ENCODE measurements around the gene DNM3. TPM values are rescaled to one million over a fixed set of nuclear protein-coding genes. Genes with fewer than 3 reads are reported as not detected.

The DNM3 gene
- total RNA-seq, 1 experiment from 2014 or later = 1.2 TPM

DNA sequence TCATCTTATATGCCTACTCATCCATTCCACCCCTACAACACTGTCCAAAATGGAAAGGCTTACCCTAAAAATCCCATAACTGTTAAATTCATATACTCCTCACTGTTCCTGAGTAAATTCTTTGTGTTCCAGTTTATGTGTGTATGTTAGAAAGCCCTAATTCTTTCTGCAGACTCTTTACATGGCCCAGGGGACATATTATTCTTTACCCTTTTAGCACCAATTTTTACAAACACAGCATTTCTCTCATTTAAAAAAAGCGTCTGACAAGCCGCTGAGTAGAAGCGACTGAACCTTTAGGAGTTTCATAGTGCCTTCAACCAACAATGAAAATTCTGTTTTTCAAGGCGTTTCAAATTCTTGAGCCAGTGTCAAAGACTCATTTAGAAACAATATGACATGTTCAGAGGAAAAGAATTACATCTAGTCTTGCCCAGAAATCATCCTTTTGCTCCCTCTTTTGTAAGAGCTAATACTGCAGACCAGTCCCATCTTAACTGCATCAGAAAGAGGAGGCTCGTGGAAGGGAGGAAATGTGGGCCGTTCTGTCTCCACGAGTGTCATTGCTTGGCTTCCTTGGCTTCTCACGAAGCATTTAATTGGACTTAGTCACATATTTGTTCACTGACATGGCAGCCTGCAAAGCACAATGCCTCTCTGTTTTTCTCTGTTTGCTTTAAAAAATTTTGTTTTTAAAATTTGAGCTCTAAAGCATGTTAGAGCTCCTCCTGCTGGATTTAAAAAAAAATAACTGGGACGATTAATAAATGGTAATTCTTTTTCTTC lies 557.9 kb downstream of the DNM3 start:
- no peaks in the 10 kb centered on the region for H3K9me3 Mint-ChIP-seq (ENCODE audit: low read depth, unreplicated experiment)
- peak; percentile 65 for DNase-seq
- peaks cover 48% of the 10 kb centered on the region for H3K4me1 Mint-ChIP-seq (ENCODE audit: low read depth, unreplicated experiment)
- TF ChIP-seq, protein P1, sequence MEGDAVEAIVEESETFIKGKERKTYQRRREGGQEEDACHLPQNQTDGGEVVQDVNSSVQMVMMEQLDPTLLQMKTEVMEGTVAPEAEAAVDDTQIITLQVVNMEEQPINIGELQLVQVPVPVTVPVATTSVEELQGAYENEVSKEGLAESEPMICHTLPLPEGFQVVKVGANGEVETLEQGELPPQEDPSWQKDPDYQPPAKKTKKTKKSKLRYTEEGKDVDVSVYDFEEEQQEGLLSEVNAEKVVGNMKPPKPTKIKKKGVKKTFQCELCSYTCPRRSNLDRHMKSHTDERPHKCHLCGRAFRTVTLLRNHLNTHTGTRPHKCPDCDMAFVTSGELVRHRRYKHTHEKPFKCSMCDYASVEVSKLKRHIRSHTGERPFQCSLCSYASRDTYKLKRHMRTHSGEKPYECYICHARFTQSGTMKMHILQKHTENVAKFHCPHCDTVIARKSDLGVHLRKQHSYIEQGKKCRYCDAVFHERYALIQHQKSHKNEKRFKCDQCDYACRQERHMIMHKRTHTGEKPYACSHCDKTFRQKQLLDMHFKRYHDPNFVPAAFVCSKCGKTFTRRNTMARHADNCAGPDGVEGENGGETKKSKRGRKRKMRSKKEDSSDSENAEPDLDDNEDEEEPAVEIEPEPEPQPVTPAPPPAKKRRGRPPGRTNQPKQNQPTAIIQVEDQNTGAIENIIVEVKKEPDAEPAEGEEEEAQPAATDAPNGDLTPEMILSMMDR (IDR thresholded peaks at IDR 0.05; ENCODE audit: unreplicated experiment) = peak; percentile 43
- intact Hi-C loops (cut with micrococcal nuclease; ENCODE audit: unreplicated experiment) = loop anchor here (1.0 to 10.0 kb wide), 9 partner anchors 39 to 594 kb away; no protein-coding TSS in a partner anchor
- peaks cover 7% of the 10 kb centered on the region for H3K36me3 Mint-ChIP-seq (ENCODE audit: insufficient read depth, unreplicated experiment)
- H3K27ac Mint-ChIP-seq (ENCODE audit: unreplicated experiment) = peak overlapping the region; percentile 76
- no TSS peak for BruUV-seq (replicated peaks)
- CTCF ChIA-PET = interaction anchor here (0.6 to 2.3 kb wide), 24 partner anchors 18 to 867 kb away, joined by 3 to 18 read pairs (median 4); no protein-coding TSS in a partner anchor
- H3K27me3 Mint-ChIP-seq (ENCODE audit: unreplicated experiment) = no peaks in the 10 kb centered on the region
- peak overlapping the region; percentile 13 for H3K4me3 Mint-ChIP-seq (ENCODE audit: low read depth, unreplicated experiment)

DNA sequence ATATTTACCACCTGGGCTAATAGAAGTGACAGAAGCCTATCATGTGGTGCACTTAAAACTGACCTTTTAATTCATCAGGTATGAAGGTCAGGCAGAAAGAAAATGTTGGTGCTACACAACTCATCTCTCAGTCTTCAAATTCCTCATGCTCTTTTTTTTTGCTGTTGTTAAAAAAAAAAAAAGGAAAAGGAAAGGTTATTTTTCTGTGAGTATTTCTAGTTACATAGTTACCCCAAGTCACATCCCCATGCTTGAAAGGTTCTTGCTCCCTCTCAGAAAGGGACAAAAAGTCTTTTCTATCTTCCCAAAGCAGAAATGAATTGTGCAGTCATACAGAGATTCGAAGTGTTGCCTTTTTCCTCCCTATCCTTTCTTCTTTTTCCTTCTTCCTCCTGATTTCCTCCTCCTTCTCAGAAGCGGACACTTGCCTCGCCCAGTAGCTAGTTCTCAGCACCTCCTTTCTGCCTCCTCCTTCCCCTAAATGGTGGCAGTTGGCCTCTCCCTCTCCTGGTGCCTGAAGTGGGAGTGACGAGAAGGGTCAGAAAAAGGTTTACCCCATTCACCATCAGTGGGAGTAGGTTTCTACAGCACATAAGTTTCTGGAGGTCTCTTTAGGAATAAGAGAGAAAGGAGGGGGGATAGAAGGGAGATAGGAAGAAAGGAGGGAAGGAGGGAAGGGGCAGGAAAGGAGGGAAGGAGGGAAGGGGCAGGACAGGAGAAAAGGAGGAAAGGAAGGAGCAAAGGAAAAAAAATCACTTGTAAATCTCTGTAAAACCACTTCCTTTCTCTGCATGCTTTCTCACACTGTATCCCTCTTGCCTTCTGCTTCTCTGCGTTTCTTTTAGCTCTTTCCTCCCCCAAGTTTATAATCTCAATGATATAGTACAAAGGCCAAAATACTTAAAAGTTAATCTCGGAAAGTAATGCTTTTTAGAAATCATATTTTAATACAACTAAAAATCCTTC lies 558.7 kb downstream of the DNM3 start:
- Mint-ChIP-seq H3K4me1 (ENCODE audit: low read depth, unreplicated experiment) (peaks cover 40% of the 10 kb centered on the region), H3K27ac (ENCODE audit: unreplicated experiment) (peak overlapping the region; percentile 76), H3K9me3 (ENCODE audit: low read depth, unreplicated experiment) (no peaks in the 10 kb centered on the region), H3K27me3 (ENCODE audit: unreplicated experiment) (no peaks in the 10 kb centered on the region), H3K36me3 (ENCODE audit: insufficient read depth, unreplicated experiment) (peaks cover 7% of the 10 kb centered on the region), H3K4me3 (ENCODE audit: low read depth, unreplicated experiment) (no peak overlapping the region)
- no TSS peak for BruUV-seq (replicated peaks)
- CTCF ChIA-PET = interaction anchor here (0.7 to 2.3 kb wide), 22 partner anchors 17 to 867 kb away, joined by 3 to 18 read pairs (median 4); no protein-coding TSS in a partner anchor
- no peak for DNase-seq
- TF ChIP-seq, protein P1 (IDR thresholded peaks at IDR 0.05; ENCODE audit: unreplicated experiment) = no peak
- intact Hi-C loops (cut with micrococcal nuclease; ENCODE audit: unreplicated experiment) = loop anchor here (1.0 to 10.0 kb wide), 9 partner anchors 40 to 595 kb away; no protein-coding TSS in a partner anchor

DNA sequence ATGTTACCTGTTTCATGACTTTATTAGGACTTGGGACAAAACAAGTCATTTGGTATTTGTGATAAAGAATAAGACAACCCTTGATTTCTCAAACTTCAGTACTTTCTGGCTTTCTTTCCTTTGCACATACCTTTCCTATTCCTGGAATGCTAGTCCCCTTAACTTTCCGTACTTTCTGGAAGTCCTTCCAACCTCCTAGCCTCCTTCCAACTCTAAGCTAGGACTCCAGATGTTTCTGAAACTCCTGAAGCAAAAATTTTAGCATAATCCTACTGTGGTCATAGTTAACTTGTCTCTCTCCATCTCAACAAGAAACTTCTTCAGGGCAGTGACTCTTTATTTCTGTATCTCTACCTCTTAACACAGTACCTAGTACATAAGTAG lies 559.4 kb downstream of the DNM3 start:
- TF ChIP-seq, protein P1 (IDR thresholded peaks at IDR 0.05; ENCODE audit: unreplicated experiment) = no peak
- intact Hi-C loops (cut with micrococcal nuclease; ENCODE audit: unreplicated experiment) = no loop called here
- Mint-ChIP-seq H3K36me3 (ENCODE audit: insufficient read depth, unreplicated experiment) (peaks cover 7% of the 10 kb centered on the region), H3K27ac (ENCODE audit: unreplicated experiment) (peak overlapping the region; percentile 28), H3K27me3 (ENCODE audit: unreplicated experiment) (no peaks in the 10 kb centered on the region), H3K4me1 (ENCODE audit: low read depth, unreplicated experiment) (peaks cover 37% of the 10 kb centered on the region), H3K9me3 (ENCODE audit: low read depth, unreplicated experiment) (no peaks in the 10 kb centered on the region), H3K4me3 (ENCODE audit: low read depth, unreplicated experiment) (no peak overlapping the region)
- CTCF ChIA-PET = no interaction called here
- no TSS peak for BruUV-seq (replicated peaks)
- no peak for DNase-seq

DNA sequence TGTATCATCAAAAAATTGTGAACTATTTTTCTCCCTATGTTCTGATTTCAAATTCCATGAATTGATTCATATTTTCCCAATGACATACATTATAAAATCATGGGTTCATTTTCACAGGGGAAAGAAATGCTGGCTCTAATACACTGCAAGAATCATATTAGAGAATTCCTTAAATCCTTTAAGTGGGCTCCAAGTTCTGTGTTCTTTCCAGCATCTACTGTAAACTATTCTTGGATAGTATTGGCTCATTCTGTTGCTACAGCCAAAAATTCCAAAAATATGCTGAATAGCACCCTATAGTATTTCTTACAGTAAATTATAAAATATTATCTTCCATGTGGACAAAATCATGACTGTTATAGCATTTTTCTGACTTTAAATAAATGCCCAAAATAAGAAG lies 560.2 kb downstream of the DNM3 start:
- no TSS peak for BruUV-seq (replicated peaks)
- Mint-ChIP-seq H3K4me1 (ENCODE audit: low read depth, unreplicated experiment) (peaks cover 37% of the 10 kb centered on the region), H3K4me3 (ENCODE audit: low read depth, unreplicated experiment) (no peak overlapping the region), H3K9me3 (ENCODE audit: low read depth, unreplicated experiment) (no peaks in the 10 kb centered on the region), H3K27me3 (ENCODE audit: unreplicated experiment) (no peaks in the 10 kb centered on the region), H3K36me3 (ENCODE audit: insufficient read depth, unreplicated experiment) (peaks cover 7% of the 10 kb centered on the region), H3K27ac (ENCODE audit: unreplicated experiment) (no peak overlapping the region)
- no peak for DNase-seq
- intact Hi-C loops (cut with micrococcal nuclease; ENCODE audit: unreplicated experiment) = no loop called here
- CTCF ChIA-PET = no interaction called here
- TF ChIP-seq, protein P1 (IDR thresholded peaks at IDR 0.05; ENCODE audit: unreplicated experiment) = no peak
